RWPE1 (cell line): ENCODE measurements around the gene FBXO34.

Experiments used
- CTCF ChIA-PET: fragments of 350-600 bp; sonication (Branson Sonifier 250); formaldehyde crosslinking; extraction: SDS; loops from one replicate; lab custom pipeline; 2021; lab: Yijun Ruan, JAX
- POLR2A ChIA-PET: fragments of 400-600 bp; formaldehyde crosslinking; extraction: SDS; loops from one replicate; lab custom pipeline; 2020; ENCODE audit warnings: antibody characterized with exemption; ENCODE audit not compliant: low non-redundant PET; lab: Yijun Ruan, JAX
- DNase-seq: peaks from one replicate; pipeline ENCODE4 v3.0.0; 2012; ENCODE audit warnings: low spot score
- H3K27ac ChIP-seq: fragments of 450-650 bp; 2 replicates; pipeline ENCODE4 v1.5.1; 2017
- TF ChIP-seq, protein P1 (sequence below): fragments of 450-650 bp; conservative IDR thresholded peaks from 2 replicates; pipeline ENCODE4 v1.5.1; 2017; ENCODE audit warnings: low read depth, mild to moderate bottlenecking

The FBXO34 gene

DNA sequence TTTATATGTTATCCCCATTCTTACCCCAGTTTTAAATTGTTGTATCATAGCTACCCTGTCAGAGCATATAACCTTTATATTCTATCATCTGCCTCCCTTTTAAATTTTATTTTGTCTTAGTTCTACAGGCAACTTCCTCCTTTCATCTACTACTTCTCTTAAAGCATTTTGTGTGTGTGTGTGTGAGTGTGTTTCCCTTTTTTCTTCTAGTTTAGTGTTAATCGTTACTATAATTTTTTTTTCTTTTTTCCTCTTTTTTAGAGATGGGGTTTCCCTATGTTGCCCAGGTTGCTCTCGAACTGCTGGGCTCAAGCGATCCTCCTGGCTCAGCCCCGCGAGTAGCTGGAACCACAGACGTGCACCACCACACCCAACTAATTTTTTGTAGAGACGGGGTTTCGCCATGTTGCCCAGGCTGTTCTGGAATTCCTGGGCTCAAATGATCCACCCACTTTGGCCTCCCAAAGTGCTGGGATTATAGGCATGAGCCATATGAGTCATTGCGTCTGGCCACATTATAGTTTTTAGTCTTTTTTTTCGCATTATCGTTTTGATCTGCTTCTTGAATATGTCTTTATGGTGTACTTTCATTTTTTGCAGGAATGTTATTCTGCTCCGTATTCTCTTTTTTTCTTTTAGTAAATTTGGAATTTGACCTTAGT is 33.1 kb upstream of the FBXO34 start:
- ChIA-PET CTCF (no interaction called here), POLR2A (no interaction called here)
- no peak for DNase-seq

DNA sequence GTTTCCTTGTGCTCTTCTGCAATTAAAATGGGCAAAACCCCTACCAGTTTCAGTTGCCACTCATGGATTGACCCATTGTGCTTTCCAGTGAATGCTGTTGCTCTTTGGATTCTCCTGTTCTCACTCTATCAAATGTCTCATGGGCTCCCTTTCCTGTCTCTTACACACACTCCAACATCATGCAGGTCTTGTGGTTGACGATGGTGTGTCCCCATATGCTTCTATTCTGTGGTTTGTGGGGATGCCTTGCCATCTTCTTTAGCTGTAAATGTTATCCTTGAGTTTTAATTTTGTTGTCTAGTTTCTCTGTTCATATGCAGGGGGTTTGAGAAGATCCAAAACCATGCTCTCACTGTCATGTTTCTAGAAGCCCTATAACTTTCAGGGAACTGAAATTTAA is 31.9 kb upstream of the FBXO34 start:
- DNase-seq: no peak
- TF ChIP-seq, protein P1, sequence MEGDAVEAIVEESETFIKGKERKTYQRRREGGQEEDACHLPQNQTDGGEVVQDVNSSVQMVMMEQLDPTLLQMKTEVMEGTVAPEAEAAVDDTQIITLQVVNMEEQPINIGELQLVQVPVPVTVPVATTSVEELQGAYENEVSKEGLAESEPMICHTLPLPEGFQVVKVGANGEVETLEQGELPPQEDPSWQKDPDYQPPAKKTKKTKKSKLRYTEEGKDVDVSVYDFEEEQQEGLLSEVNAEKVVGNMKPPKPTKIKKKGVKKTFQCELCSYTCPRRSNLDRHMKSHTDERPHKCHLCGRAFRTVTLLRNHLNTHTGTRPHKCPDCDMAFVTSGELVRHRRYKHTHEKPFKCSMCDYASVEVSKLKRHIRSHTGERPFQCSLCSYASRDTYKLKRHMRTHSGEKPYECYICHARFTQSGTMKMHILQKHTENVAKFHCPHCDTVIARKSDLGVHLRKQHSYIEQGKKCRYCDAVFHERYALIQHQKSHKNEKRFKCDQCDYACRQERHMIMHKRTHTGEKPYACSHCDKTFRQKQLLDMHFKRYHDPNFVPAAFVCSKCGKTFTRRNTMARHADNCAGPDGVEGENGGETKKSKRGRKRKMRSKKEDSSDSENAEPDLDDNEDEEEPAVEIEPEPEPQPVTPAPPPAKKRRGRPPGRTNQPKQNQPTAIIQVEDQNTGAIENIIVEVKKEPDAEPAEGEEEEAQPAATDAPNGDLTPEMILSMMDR: no peak
- H3K27ac ChIP-seq: no peak overlapping the region
- POLR2A ChIA-PET: no interaction called here
- CTCF ChIA-PET: interaction anchor here (0.7 to 0.8 kb wide), 2 partner anchors 279 to 1985 kb away, joined by 3 to 4 read pairs; no protein-coding TSS in a partner anchor

More for the DNA sequence above, 33.1 kb upstream of the FBXO34 start:
- TF ChIP-seq, protein P1: no peak
- no peak overlapping the region for H3K27ac ChIP-seq

DNA sequence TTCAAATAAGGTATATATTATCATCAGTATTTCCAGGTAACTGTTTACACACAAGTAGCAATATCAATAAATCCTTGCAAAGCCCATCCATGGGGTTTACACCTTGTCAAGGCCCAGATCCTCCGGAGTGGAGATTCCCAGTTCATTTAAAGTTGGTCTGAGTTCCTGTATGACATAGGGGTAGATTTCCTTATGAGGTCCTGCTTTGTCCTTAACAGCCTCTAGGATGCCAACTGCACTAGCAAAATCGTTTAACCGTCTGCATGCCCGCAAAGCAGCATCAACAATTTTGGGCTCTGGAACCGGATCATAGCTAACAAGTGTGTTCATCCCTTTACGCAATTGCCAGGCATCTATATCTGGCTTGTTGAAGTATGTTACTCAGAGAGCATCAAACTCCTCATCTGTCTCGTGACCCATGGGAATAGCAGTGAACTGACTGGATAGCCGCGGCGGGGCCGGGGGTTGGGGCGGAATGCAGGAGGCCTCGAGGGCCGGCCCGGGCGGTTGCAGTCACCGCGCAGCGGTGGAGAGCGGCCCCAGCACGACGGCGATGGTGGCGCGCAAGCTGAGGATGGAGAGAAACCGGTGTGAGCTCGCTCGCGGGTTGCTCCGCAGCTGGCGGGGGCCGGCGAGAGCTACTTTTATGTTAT is 30.6 kb upstream of the FBXO34 start:
- H3K27ac ChIP-seq: no peak overlapping the region

DNA sequence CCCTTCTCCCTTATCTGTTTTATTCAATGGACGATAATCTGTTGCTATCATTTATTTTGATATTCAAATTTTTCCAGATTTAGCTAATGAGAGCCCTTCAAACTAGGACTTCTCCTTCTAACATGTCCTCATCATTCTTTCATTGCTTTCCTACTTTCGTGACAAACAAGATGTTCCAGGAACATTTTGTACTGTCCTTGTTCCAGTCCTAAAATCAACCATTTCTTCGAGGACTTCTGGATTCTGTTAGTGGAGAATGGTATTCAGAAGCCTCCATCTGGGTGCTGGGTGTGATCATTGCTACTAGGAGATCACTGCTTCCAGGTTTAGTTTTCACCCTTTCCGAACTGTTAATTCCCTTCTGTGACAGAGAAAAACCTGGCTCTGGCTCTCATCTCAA is 29.5 kb upstream of the FBXO34 start:
- no peak for DNase-seq
- POLR2A ChIA-PET: no interaction called here
- CTCF ChIA-PET: interaction anchor here (0.6 kb wide), 1 partner anchor 8 kb away, joined by 6 read pairs; no protein-coding TSS in a partner anchor
- no peak overlapping the region for H3K27ac ChIP-seq
- TF ChIP-seq, protein P1: no peak

More for the DNA sequence above, 30.6 kb upstream of the FBXO34 start:
- POLR2A ChIA-PET: no interaction called here
- TF ChIP-seq, protein P1: no peak
- no peak for DNase-seq
- CTCF ChIA-PET: no interaction called here

DNA sequence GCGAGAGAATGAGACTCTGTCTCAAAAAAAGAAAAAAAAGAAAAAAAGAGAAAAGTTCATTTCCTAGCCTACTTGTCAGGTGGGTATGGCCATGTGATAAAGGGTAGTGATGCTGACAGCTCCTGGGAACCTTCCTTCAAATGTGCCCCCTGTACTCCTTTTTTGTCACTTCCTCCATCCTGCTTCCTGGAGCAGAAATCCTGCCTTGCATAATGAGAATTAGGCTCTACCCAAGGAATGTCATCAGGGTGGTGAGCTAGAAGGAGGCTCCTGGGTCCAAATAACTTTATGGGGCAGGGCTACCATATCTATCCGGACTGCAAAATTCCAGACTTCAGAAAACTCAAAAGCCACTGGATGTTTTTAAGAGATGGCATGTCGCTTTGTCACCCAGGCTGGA is 27.8 kb upstream of the FBXO34 start:
- POLR2A ChIA-PET: no interaction called here
- CTCF ChIA-PET: interaction anchor here (0.7 kb wide), 1 partner anchor 28 kb away, joined by 5 read pairs; the partner anchor contains the start of gene FBXO34
- no peak overlapping the region for H3K27ac ChIP-seq
- TF ChIP-seq, protein P1: no peak
- no peak for DNase-seq

DNA sequence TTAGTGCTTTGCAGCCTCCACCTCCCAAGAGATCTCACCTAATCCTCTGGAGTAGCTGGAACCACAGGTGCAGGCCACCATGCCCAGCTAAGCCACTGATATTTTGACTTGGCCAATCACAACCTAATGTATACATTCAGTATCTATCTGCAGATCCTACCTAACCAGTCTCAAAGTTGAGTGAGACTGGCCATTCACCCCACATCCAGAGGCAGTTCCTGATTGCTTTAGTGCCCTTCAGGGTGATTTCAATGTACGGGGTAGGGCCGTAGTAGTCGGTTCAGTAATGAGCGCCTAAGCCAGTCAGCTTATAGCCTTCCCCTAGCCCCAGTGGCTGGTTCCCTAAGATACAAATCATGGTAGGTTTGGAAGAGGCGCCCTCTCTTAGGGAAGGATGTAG is 27.4 kb upstream of the FBXO34 start:
- TF ChIP-seq, protein P1: no peak
- DNase-seq: no peak
- H3K27ac ChIP-seq: no peak overlapping the region
- POLR2A ChIA-PET: no interaction called here
- CTCF ChIA-PET: no interaction called here
